Glutamatergic neuron (in vitro differentiated cells): ENCODE data around the gene LMO2. TPM values are rescaled to one million over a fixed set of nuclear protein-coding genes. Genes with fewer than 3 reads are reported as not detected.

Experiments used
- DNase-seq: peaks from one replicate; pipeline ENCODE4 v3.0.0; 2022
- H3K27ac Mint-ChIP-seq: one replicate; pipeline ENCODE4 v1.8.0; 2020; ENCODE audit warnings: mild to moderate bottlenecking, mixed read lengths, inconsistent platforms; ENCODE audit not compliant: unreplicated experiment
- H3K27me3 Mint-ChIP-seq: one replicate; pipeline ENCODE4 v1.8.0; 2020; ENCODE audit warnings: mild to moderate bottlenecking, moderate library complexity, mixed read lengths, inconsistent platforms; ENCODE audit not compliant: unreplicated experiment
- H3K36me3 Mint-ChIP-seq: one replicate; pipeline ENCODE4 v1.8.0; 2020; ENCODE audit warnings: mild to moderate bottlenecking, mixed read lengths, inconsistent platforms; ENCODE audit not compliant: unreplicated experiment
- H3K4me1 Mint-ChIP-seq: one replicate; pipeline ENCODE4 v1.8.0; 2020; ENCODE audit warnings: mild to moderate bottlenecking, low read depth, mixed read lengths, inconsistent platforms; ENCODE audit not compliant: unreplicated experiment
- H3K4me3 Mint-ChIP-seq: one replicate; pipeline ENCODE4 v1.8.0; 2020; ENCODE audit warnings: mild to moderate bottlenecking, mixed read lengths, inconsistent platforms; ENCODE audit not compliant: unreplicated experiment
- H3K9me3 Mint-ChIP-seq: one replicate; pipeline ENCODE4 v1.8.0; 2020; ENCODE audit warnings: mild to moderate bottlenecking, moderate library complexity, mixed read lengths, inconsistent platforms; ENCODE audit not compliant: unreplicated experiment
- CTCF ChIP-seq: fragments of 200-600 bp; sonication (generic); IDR thresholded peaks from one replicate; pipeline ENCODE4 v1.5.0; 2021; ENCODE audit not compliant: partially characterized antibody, unreplicated experiment
- total RNA-seq: library from RNA; stranded (reverse); fragmentation: NEBNext Ultra II Directional; extraction: Animal tissue kit (Norgen Biotek cat#: 25700); gene quantifications from one replicate; pipeline ENCODE4 v1.2.1, GENCODE V29; 2021; ENCODE audit not compliant: unreplicated experiment

LMO2 gene
- total RNA-seq, 1 donor from 2014 or later, result 2.7 TPM

- H3K36me3 Mint-ChIP-seq, result no peaks in the 10 kb centered on the region
- H3K27ac Mint-ChIP-seq, result no peak overlapping the region
- no peaks in the 10 kb centered on the region for H3K9me3 Mint-ChIP-seq
- no peak overlapping the region for H3K4me3 Mint-ChIP-seq
- H3K27me3 Mint-ChIP-seq, result no peaks in the 10 kb centered on the region
- H3K4me1 Mint-ChIP-seq, result no peaks in the 10 kb centered on the region
- DNase-seq, result no peak
- no peak for TF ChIP-seq CTCF
These were observed 10.0 kb downstream of the LMO2 start for GRCh38 chr11:33881651-33882503.

GRCh38 chr11:33880979-33881378 is 10.9 kb downstream of the LMO2 start:
- Mint-ChIP-seq H3K4me1 (no peaks in the 10 kb centered on the region), H3K27ac (no peak overlapping the region), H3K4me3 (no peak overlapping the region), H3K27me3 (no peaks in the 10 kb centered on the region), H3K36me3 (no peaks in the 10 kb centered on the region), H3K9me3 (no peaks in the 10 kb centered on the region)
- no peak for TF ChIP-seq CTCF
- no peak for DNase-seq

- Mint-ChIP-seq H3K9me3 (no peaks in the 10 kb centered on the region), H3K27ac (no peak overlapping the region), H3K4me3 (no peak overlapping the region), H3K36me3 (no peaks in the 10 kb centered on the region), H3K27me3 (no peaks in the 10 kb centered on the region), H3K4me1 (no peaks in the 10 kb centered on the region)
- no peak for DNase-seq
- TF ChIP-seq CTCF, result no peak
These were observed 12.5 kb downstream of the LMO2 start for GRCh38 chr11:33879375-33879774.

- no peaks in the 10 kb centered on the region for H3K36me3 Mint-ChIP-seq
- no peak for DNase-seq
- H3K4me3 Mint-ChIP-seq, result no peak overlapping the region
- H3K4me1 Mint-ChIP-seq, result peaks cover 2% of the 10 kb centered on the region
- peaks cover 4% of the 10 kb centered on the region for H3K27me3 Mint-ChIP-seq
- H3K9me3 Mint-ChIP-seq, result no peaks in the 10 kb centered on the region
- no peak overlapping the region for H3K27ac Mint-ChIP-seq
- TF ChIP-seq CTCF, result no peak
These were observed 14.8 kb downstream of the LMO2 start for GRCh38 chr11:33877038-33877437.

- Mint-ChIP-seq H3K4me3 (no peak overlapping the region), H3K27me3 (peaks cover 8% of the 10 kb centered on the region), H3K9me3 (no peaks in the 10 kb centered on the region), H3K27ac (no peak overlapping the region), H3K4me1 (peaks cover 6% of the 10 kb centered on the region), H3K36me3 (no peaks in the 10 kb centered on the region)
- TF ChIP-seq CTCF, result no peak
- DNase-seq, result no peak
These were observed 16.1 kb downstream of the LMO2 start for GRCh38 chr11:33875621-33876294.
